GM18907 (cell line): ENCODE results near the gene SLC25A31.
A peak's percentile ranks its signal among the peaks of the same experiment; 100 is the strongest.

Experiments used
- ATAC-seq: cut with Tn5 transposase; IDR thresholded peaks from one replicate; pipeline ENCODE4 v1.9.1; 2021; ENCODE audit warnings: mild to moderate bottlenecking, moderate library complexity; ENCODE audit not compliant: unreplicated experiment

SLC25A31 gene

GRCh38 chr4:127730142-127730913 is at the start of gene SLC25A31:
SLC25A31 (plus strand) TSS chr4:127730400; CDS start chr4:127730546, 146 bp downstream.
- no peak for ATAC-seq

DNA sequence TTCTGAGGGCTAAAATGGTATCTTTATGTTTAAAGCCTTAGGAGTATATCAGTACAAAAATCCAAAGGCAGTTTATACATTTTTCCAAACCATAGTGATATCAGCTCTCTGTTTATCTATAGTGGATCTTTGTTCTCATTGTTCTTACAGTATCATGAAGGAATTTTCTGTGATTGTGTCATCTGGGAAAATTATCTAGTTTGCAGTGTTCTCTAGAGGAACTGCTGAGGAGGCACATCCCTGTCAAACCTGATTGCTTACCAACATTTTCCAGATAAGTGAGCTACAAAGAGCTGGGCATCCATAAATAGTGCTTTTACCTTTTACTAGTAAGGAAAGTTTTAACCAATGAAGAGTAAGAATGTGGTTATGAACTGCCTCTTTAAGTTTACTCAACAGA is 44.9 kb upstream of the SLC25A31 start:
- ATAC-seq = no peak

- ATAC-seq = no peak
Observed at GRCh38 chr4:127686658-127687057, 43.5 kb upstream of the SLC25A31 start.

DNA sequence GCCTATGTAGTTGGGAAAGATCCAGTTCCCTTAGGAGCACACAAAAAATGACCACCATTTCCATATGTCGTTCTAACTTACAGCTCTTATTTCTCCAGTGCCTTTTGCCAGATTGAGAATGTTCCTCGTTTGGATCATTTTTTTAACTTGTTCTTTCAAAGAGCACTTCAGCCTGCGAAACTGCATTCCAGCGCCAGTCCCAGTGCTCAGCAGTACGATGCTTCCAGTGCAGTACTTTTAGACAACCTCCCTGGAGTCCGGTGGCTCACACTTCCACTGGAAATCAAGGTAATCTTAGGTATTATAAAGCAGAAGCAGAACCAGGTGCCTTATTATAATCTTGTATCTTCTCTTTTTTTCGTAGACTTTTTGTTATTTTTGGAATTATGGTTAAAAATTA is 42.6 kb upstream of the SLC25A31 start:
- no peak for ATAC-seq

GRCh38 chr4:127698789-127699200 is 31.4 kb upstream of the SLC25A31 start:
- peak; percentile 100 for ATAC-seq

DNA sequence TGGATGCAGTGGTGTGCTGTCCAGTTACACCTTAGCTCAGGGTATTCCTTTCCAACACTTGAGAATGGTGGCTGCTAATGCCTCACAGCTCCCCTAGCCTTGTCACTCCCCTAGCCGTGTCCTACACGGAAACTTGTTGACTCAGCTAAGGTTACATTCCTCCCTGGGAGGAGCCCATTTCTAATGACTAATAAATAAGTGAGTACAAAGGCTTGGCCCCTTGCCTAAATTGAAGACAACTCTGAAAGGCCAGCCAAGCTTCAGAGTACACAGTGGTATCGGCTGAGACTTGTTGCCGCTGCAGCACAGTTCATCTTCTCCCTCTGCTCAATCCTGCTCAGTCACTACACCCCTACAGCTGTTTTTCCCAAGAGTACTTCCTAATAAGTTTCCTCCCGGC is 21.2 kb upstream of the SLC25A31 start:
- ATAC-seq = no peak

DNA sequence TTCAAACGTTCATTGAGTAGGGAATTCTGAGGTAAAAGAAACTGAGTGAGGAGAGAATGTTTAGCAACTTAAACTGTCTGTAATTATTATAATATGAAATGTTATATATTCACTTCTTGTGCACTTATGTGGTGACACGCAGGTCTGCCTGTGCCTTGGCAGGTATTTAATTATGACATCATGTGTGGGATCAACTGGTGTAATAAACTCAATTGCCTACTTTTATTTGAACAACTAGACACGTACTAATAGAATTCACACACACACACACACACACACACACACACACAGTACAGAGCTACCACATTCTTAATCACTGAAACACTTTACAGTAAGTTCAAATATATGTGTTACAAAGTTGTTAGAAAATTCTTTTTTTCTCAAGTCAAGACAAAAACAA is 20.7 kb upstream of the SLC25A31 start:
- ATAC-seq = no peak

GRCh38 chr4:127731406-127731805 is 1.2 kb downstream of the SLC25A31 start:
- no peak for ATAC-seq

- peak; percentile 79 for ATAC-seq
Observed at GRCh38 chr4:127732623-127733328, 2.6 kb downstream of the SLC25A31 start.

DNA sequence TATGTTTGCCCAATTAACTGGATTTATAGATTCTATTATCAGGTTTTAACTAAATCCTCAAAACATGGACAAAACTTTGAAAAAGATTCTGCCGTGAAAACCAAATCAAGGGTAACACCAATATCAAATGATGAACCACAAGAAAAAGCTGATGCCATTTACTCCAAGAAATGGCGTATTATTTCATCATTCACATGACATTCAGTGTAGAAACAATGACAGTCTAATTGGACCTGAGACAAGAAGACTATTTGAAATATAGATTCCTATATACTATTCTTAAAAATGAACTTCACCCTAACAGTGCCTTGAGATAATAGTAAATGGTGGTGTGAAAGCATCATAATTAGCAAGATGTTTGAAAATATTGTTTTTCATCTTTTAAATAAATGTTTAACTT is 4.8 kb downstream of the SLC25A31 start:
- ATAC-seq = no peak

DNA sequence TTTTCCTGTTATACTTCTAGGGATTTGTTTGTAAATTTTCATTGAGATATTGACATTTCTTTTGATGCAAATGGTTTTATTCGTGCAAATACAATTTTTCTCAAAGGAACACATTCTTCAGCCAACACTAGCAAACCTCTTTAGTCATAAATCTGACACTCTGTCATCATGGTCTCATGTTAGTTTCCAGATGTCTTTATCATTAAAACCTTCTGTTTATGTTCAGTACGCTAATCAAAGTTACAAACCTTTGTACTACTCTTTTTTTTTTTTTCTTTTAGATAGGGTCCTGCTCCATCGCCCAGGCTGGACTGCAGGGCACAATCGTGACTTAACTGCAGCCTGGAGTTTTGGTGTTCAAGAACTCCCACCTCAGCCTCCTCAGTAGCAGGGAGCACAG is 7.1 kb downstream of the SLC25A31 start:
- ATAC-seq = no peak

DNA sequence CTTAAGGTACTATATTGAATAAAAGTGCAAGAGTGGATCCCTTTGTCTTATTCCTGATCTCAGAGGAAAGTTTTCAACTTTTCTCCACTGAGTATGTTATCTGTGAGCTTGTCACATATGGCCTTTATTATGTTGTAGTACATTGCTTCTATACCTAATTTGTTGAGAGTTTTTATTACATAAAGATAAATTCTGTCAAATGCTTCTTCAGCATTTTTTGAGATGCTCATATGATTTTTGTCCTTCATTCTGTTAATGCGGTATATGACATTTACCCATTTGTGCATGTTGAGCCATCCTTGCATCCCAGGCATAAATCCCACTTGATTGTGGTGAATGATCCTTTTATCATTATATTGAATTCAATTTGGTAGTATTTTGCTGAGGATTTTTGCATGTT is 11.0 kb downstream of the SLC25A31 start:
- ATAC-seq = no peak

DNA sequence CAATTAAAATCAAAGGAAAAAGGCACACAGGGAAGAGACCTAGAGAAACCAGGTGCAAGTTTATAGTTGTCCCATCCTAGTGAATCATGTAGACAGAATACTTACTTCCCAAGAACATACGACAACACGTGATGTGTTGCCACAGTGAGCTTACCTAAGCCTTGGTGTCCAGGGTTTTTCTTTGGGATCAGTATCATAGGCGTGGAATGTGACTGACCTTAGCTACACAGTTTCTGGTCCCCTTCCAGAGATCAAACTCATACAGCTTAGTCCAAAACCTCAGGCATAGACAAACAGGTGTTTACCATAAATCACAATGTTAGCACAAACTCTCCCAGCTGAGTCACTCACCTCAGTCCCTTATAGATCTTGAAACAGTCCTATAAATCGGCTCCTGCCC is 17.7 kb downstream of the SLC25A31 start:
- ATAC-seq = no peak

- no peak for ATAC-seq
Observed at GRCh38 chr4:127748957-127749356, 18.8 kb downstream of the SLC25A31 start.

DNA sequence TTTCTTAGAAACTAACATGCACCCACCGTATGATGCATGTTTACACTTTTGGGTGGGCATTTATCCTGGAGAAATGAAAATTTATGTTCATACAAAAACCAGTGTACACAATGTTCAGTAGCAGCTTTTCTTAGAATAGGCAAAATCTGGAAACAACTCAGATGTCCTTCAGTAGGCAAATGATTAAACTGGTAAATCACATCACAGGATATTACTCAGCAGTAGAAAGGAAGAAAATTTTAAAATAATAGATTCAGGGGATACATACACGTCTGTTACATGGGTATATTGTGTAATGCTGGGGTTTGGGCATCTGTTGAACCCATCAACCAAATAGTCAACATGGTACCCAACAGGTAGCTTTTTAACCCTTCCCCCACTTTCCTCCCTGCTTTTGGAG is 26.7 kb downstream of the SLC25A31 start:
- no peak for ATAC-seq

GRCh38 chr4:127759228-127759820 is 29.1 kb downstream of the SLC25A31 start:
- peak; percentile 93 for ATAC-seq

- ATAC-seq = peak; percentile 5
Observed at GRCh38 chr4:127759893-127760292, 29.7 kb downstream of the SLC25A31 start.

GRCh38 chr4:127771535-127772275 is 41.5 kb downstream of the SLC25A31 start:
- no peak for ATAC-seq

DNA sequence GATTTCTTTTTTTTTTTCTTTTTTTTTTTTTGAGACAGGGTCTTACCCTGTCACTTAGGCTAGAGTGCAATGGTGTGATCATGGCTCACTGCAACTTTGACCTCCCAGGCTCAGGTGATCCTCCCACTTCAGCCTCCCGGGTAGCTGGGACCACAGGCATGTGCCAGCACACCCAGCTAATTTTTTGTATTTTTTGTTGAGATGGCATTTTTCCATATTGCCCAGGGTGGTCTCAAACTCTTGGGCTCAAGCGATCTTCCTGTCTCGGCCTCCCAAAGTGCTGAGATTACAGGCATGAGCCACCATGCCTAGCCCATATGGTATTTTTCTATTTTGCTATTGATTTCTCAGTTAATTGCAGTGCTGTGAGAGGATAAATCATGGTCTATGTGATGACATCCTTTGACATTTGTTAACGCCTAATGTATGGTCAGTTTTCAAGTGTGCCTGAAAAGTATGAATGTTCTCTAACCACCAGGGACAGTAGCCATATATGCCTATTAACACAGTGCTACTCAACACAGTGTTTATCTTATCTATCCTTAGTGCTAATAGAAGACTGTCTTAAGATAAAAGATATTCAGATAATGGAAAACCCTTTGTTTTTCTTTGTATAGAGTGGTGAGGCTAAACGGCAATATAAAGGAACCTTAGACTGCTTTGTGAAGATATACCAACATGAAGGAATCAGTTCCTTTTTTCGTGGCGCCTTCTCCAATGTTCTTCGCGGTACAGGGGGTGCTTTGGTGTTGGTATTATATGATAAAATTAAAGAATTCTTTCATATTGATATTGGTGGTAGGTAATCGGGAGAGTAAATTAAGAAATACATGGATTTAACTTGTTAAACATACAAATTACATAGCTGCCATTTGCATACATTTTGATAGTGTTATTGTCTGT is 42.8 kb downstream of the SLC25A31 start:
- ATAC-seq = no peak

GRCh38 chr4:127775843-127776242 is 45.6 kb downstream of the SLC25A31 start:
- no peak for ATAC-seq
